ENCODE measurements around the gene IL11RA.
A peak's percentile ranks its signal among the peaks of the same experiment; 100 is the strongest.

Gene IL11RA

DNA sequence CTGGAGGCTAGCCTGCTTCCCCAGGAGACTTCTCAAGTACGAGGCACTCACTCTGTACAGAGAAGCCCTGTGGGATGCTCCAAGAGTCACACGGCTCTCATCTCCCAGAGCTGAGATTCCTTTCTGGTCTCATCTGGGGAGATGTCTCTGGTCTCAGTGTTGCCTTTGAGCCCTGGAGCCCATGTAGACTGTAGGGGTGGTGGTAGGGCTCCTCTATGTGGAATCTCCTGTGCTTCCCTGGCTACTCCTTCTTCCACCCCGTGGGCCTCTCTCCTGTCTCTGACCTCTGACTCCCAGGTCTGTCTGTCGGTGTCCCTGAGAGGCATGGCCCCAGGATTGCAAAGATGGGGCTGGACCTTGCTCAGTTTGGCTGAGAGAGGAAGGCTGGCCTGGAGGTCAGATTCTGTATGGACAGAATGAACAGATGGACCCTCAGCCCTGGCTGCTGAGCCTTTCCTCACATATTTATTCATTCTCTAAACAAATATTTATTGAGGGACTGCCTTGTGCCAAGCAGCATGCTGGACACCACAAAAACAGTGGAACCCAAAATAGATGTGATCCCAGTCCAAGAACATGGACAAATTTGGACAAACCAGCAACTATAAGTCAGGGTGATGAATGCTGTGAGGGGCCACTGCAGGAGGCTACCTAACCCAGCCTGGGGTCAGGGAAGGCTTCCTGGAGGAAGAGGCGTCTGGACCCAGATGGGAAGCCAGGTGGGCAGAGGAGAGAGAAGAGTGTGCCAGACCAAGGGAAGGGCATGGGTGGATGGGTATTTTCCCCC, 36.5 kb downstream of the IL11RA start:
- no peak for DNase-seq

DNA sequence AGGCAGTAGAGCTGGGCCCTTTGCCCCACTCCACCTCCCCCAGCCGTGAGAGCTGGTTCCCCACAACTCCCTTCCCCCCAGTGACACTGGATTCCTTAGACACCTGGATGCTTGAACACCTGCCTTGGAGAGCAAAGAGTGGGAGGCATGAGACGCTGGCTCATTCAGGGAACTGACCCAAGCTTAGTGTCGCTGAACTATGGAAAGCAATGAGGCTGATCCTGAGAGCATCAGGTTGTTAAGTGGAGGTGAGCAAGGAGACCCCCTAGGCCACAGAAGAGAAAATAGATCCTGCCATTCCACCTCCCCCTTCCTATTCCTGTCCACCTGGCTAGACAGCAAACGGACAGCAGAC, 37.1 kb downstream of the IL11RA start:
- DNase-seq, result no peak

DNA sequence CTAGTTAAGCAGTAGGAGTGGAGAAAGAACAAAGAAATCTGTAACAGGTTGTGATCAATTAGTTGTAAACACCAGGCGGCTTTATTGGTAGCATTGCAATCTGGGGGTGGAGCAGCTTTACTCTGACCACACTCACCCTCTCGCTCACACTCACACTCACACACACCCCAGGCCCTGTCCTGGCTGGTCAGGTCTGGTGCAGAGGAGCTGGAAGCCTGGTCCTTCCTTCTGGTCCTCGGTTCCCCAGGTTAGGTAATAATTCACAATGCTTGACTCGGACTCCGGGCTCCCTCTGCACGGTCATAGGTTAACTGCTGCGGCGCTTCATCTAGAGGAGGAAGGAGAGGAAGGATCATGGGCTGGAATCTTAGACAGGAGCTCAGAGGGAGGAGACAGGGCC, 37.5 kb downstream of the IL11RA start:
- DNase-seq, result no peak

DNA sequence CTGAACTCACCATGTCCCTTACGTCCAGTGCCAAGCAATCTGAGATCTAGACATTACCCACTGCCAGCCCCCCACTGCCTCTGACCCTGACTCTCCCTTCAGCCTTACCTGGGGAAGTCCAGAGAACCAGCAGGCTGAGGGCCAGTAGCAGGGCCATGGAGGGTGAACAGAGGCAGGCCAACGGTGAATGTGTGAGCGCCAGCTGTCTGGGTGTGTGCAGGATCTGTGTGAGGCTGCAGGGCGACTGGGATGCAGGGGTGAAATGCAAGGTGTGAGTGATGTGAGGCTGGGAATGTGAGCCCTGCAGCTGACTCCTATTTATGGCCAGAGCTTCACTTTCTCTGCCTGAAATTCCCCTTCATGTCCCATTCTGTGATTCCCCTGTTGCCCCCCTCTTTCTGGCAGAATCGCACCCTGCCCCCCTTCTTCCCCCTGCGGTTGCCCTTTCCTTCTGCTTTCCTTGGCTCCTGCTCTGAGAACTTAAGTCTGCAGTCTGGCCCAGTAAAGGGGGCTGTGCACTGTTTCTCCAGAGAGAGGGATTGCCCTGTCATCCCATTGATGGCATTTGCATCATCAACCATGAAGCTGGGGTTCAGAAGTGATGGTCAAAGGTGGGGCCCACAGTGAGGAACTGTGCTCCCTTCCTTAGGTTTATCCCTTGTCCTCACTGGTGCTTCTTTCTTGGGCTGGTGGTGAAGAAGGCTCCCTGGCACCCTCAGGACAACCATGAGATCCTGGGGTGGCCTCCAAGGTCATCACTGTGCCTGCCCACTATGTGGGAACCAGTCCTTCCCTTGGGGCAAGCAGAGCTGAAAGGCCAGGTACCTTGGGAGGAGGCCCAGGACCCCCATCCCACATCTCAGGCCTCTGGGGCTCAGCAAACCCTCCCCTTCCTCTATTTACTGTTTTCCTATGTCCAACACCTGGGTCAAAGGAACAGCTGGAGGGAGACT, 39.3 kb downstream of the IL11RA start, which contains the start of gene CCL19:
TSS of gene CCL19 (minus strand) at position 294 of the 953 bp plus-strand sequence. CDS start at position 157, 137 bp downstream.
- DNase-seq, result no peak

DNA sequence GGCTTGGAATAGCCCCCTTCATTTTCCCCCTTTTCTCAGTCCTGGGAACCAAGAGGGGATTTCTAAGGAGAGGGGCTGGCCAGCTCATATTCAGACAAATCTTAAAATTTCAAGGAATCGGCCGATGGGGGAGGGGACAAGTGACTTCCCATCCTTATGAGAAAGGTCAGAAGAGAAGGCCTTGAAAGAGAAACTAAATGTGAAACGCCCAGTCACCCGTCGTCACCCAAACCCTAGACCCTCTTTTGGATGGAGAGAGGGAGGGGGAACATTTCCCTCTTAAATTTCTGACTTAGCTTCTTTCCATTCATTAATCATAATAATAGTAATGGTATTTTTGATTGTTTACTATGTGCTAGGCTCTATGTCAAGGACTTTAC, 39.9 kb downstream of the IL11RA start:
- no peak for DNase-seq

DNA sequence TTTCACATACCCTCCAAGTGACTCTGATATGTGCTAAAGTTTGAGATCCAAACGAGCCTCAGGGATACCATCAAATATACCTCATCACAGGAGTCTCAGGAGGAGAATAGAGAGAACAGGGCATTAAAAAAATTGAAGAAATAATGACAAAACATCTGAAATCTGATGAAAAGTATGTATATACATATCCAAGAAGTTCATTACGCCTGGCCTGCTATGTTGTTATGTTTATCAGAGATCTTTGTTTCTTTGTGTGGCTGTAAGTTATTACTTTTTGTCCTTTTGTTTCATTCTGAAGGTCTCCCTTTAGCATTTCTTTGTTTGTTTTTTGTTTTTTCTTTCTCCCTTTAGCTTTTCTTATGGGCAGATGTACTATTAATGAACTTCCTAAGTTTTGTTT, 41.6 kb downstream of the IL11RA start:
- no peak for DNase-seq

DNA sequence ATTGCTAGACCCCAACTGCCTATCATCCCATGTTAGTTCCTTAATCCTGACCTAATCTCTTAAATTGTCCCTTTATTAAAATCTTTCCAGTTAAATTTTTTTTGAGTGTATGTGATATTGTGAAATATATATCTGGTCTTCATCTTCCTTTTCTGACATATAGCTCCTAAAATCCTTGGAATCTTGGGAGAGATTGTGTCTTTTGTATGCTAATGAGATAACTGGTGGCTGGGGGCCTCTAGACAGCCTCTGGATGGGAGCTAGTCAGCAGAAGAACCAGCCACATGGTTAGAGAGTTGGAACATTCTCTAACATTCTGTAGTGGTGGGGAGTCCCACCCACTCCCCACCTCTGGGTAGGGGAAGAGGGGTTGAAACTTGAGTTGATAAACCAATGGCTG, 42.8 kb downstream of the IL11RA start:
- no peak for DNase-seq

DNA sequence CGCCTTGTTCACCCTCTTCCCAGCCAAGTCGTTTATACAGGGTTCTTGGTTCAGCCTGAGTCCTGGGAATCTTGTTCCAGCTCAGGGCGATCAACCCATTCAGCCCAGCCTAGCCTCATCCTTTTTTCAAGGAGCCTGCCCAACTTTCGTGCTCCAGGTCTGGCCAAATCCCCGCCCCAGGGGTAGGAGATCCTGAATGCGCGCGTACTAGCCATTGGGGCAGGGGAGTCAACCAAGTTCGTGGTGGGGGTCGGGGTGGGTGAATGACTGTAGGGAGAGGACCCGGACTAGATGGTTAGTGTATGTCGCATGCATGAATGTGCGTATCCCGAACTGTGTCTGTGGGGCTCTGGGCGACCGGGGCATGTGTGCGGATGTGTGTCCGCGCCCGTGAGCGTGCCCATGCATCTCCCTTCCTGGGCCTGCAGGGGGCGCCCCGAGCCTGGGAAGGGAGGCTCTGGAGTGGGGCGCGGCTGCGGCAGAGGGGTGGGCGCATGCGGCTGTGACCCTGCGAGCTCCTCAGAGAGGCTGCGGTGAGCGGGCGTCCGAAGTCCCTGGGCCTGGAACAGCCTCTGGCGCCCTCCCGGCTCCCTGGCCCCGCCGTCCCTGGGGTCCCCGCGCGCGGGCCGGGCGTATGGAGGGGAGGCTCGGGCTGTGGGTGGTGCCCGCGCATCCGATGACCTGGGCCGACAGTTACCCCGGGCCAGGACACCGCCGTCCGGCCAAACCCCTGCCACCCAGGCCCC, 49.2 kb downstream of the IL11RA start:
- peak; percentile 61 for DNase-seq

DNA sequence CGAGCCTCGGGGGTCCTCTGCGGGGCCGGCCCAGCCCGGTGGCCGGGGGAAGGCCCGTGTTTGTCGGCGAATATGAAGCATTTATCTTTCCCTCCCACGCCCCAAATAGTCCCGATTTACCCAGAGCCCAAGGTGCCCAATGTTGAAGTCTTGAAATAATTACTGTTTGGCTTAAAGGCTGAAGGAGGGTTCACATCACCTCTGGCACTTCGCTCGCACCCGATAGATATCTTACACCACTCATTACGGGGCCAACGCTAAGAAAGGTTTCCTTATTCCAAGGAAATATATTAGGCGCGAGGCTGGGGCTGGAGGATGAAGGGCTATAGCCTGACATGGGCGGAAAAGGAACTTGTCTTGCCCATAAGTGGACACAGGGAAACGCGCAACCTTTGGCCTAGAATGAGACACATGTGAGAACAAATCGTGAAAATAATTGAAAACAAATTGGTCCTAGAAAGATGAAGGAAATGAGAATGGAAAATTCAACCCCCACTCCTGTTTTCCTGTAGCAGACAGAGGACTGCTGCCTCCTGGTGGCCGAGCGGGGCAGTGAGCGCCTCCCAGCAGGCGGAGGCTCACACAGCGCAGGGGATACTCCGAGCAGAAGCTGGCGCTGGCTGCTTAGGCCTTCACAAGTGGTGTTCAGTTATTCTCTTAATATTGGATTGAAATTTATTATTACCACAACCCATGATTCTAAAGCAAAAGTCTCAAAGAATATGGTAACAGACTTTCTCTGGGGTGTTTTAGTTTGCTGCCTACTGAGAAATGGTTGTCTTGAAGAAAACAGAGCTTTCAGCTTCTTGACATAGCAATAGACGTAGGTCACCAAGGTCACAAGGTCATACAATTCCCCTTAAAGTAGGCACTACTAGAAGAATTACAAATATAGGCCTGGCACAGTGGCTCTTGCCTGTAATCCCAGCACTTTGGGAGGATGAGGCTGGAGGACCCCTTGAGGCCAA, 50.1 kb downstream of the IL11RA start:
- peak; percentile 72 for DNase-seq

DNA sequence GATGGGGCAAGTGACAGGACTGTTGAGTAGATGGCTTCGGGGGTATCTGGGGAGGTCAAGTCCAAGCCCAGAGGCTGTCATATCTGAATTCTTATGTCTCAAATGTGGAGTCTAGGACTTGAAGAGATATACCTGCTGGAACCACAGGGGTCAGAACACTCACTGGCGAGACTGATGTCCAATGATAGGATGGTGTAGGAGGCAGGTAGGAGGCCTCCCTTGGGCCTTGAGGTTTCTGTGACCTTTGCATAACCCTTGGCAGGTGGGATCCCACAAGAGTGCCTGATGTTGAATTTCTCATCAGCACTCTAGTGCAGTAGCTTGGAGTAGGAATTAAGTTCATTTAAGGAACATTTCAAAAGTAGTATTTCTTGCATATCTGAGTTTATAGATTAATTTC, 55.1 kb downstream of the IL11RA start:
- DNase-seq, result no peak

DNA sequence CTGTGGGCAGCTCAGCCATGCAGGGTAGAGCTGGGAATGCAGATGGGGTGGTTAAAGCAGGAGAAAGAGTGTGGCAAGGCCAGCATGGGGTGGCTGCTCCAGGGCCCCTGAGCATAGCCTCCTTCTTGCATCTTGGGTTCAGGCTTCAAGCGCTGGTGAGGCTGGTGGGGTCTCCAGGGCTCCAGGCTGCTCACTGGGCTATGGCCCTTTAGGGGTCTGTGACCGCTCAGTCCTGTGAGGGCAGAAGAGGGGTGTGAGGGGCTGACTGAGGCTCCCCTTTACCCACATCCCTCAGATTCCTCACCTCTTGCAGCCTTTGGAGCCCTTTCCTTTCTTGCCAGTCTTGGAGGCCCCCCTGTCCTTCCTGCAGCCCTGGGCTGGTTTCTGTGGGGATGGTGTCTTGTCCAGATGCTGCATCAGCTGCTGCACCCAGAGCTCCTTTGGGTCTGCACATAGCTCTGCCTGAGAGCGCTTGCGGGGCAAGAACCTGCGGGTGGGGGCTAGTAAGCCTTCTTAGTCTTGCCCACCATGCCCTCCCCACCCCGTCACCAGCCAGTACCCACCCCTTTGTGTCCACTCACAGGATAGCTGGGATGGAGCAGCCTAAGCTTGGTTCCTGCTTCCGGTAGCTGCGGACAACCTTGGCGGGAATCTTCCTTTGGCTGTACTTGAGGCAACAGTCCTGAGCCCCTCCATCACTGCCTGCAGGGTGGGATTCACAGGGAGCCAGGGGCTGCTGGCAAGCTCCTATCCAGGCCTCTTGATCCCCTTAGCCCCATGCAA, 57.4 kb downstream of the IL11RA start:
- DNase-seq, result no peak

DNA sequence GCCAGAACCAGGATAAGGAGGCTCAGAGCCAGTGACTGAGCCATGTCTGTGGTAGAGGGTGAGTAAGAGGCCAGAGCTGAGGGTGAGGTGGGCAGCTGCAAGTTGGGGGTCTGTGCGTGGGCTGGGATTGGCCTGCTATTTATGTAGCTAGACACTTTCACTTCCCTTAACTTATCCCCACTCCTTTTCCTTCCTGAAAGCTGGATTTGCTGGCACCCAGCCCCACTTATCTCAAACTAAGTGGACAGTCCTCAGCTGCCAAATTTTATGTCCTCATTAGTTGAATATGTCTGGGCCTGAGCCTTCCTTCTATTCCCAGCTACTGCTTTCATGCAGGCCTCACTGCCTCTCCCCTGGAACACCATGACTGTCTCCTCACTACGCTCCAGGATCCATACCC, 58.0 kb downstream of the IL11RA start, which contains the start of gene CCL21:
TSS of gene CCL21 (minus strand) at position 114 of the 400 bp plus-strand sequence. CDS start at position 44, 70 bp downstream.
- DNase-seq, result no peak

Data from activated CD4-positive, alpha-beta T cell treated with anti-CD3 and anti-CD28 coated beads for 1 hour (primary cell).